T-helper 2 cell (primary cell): ENCODE data around the gene ADAMTS14.

Source experiments
- DNase-seq, 5 experiments: peaks; one replicate each; pipeline versions ENCODE4 v3.0.0 to v3.0.0-alpha.2; 2012 to 2022

Gene ADAMTS14

DNA sequence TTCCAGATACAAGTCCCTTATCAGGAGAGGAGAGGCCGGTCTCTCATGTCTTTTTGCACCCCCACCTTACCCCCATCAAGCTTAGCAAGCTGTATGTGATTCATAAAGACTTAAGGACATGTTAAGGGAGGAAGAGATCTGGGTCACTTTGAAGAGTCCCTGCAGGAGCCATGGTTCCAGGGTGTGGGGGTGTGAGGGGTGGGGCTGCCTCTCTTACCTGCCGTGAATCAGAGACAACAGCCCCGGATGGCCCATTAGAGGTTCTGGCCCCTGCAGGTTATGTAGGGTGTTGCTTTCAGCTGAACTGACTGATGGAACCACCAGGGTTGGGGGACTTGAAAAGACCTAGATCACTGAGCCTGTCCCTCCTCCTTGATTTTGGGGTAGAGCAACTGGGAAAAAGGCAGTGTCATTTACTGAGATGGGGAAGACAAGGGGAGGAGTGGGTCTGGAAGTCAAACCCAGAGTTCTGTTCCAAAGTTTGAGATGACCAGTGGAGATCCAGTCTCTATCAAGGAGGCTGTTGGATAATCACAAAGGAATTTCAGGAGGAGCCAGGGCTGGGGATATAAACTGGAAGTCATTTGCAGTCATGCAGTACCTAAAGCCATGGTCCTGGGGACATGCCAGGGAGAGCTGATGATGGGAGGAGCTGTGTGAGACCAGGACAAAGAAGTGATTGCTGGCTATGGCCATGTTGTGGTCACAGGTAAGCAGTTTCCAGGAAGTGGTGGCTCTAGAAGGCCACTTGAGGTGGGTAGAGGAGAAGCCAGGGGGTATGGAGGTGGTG, 23.1 kb downstream of the ADAMTS14 start:
- DNase-seq = no peak

- no peak for DNase-seq
Observed at GRCh38 chr10:70698211-70698610, 25.9 kb downstream of the ADAMTS14 start.

- no peak for DNase-seq
Observed at GRCh38 chr10:70699063-70699658, 26.9 kb downstream of the ADAMTS14 start.

DNA sequence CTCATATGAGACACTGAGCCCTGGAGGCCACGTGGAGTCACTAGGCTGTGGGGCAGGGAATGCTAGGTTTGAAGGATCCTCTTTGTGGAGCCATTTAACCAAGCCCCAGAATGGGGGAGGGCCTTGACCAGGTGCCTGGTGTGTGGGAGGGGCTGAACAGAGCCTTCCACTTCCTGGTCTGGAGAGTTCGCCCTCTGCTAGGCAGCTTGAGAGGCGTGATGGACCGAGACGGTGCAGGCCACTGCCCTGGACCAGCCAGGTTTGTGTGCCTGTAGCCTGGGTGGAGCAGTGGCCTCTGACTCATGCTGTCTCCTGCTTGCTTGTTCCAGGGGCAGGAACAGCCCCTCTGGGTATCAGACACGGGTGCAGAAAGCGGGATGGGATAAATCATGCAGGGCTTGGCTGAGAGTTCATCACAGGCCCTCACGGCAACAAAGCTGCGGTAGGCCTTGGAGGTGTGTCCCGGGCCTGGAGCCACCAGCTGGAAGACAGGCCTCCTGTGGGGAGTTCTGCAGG, 27.4 kb downstream of the ADAMTS14 start:
- DNase-seq = no peak

GRCh38 chr10:70702190-70702763, 30.0 kb downstream of the ADAMTS14 start:
- no peak for DNase-seq

DNA sequence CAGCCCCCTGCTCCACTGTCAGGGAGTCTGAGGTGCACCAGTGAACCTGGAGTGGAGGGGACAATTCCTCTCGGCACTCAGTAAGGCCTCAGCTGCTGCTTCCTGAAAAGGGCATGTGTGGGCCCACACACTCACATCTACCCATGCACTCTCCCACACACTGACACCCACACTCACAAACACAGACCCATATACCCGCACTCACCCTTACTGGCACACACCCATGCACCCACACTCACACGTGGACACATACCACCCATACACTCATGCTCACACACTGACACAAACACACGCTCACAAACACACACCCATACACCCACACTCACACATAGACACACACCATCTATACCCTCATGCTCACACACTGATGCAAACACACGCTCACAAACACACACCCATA, 31.9 kb downstream of the ADAMTS14 start:
- no peak for DNase-seq

DNA sequence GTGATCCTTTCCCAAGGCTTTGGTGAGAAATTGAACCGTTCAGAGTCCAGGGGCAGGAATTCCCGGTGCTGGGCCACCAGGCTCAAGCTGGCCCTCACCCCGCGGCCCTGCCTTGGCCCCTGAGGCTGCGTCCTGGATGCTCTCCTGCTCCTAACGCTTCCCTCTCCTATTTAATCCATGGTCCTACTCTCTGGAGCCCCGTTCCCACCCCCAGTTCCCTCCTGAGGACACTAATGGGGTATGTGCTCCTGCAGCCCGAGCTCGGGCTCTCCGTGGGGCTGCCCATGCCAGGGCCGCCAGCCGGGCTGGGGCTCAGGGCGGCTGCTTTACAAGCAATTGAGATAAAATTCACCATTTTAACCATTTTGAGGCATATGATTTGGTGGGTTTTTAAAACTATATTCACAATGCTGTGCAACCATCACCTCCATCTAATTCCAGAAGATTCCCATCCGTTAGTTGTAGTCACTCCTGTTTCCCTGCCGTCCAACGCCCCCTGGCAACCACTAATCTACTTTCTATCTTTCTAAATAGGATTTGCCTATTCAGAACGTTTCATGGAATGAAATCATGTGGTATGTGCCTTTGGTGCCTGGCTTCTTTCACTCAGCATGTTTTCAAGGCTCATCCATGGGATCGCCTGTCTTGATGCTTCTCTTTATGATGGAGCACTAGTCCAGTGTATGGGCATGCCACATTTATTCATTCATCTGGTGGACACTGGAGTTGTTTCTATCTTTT, 33.0 kb downstream of the ADAMTS14 start:
- no peak for DNase-seq

DNA sequence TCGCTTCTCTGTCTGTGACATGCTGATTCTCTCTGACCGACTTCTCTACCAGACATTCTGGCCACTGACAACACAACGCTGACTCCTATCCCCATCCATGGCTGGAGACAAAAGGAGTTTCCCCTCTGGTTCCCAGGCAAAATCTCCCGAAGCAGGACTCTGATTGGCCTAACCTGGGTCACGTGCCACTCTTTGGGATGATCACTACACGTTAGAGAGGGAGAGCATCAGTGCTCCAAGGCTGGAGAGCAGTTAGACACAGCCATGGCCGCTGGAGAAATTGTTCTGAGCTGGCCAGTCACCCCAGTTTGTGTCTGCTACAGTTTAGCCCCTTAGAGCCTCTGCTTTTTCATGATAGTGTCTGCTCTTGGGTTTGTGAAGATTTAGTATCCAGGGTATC, 38.9 kb downstream of the ADAMTS14 start:
- DNase-seq = no peak

- no peak for DNase-seq
Observed at GRCh38 chr10:70711911-70712310, 39.6 kb downstream of the ADAMTS14 start.

- no peak for DNase-seq
Observed at GRCh38 chr10:70714245-70714644, 41.9 kb downstream of the ADAMTS14 start.

GRCh38 chr10:70714951-70715350, 42.6 kb downstream of the ADAMTS14 start:
- no peak for DNase-seq

DNA sequence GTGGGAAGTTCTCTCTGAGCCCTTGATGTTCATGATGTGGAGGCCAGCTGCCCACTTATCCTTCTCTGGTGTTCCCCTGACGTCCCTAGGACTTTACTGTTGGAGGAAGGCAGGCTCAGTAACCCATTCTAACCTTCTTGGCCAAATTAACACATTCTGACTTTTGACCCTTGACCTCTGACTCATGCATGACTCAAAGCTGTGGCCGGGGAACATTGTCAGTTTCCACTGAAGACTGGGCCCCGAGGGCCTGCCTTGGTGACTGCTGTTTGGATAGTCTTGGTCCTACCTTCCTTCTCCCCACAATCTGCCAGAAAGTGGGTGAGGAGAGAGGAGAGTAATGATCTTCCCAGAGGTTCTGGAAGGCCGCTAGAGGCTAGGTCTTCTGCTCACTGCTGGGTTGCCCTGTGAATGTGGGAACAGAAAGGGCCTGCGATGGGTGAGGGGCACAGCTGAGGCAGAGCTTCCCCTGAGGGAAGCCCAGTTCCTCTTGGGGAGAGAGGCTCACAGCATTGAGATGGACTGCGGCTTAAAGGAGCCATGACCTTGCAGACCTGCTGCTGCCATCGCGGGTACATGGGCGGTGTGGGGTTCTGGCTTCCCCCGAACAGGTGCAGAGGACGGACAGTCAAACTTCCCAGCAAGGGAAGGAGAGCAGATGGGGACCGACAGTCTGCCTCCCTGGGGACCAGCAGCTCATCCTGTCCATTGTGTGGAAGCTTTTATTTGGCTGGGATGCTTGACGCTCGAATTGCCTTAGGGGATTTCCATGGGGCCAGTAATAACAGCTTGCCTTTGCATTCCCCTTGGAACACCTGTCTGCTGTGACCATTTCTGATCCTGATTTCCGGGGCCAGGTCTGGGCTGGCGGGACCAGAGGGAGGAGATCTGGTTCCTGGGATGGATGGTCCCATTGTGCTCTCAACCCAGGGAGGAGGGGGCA, 43.8 kb downstream of the ADAMTS14 start:
- no peak for DNase-seq

- no peak for DNase-seq
Observed at GRCh38 chr10:70722820-70723424, 50.6 kb downstream of the ADAMTS14 start.

DNA sequence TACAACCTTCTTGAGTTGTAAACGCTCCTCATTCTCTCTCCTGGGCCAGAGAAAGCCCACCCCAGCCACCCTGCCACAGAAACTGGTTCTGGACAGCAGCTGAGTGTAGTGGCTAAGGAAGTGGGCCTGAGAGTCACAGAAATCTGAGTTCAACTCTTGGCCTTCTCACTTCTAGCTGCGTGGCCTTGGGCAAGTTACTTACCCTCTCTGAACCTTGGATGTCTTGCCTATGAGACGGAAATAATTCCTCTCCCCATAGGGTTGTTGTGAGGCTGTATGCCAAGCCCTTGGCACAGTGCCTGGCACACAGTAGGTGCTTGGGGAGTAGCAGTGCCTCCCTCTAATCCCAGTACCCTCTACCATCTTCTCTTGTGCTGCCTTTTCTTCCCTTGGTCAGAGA, 51.5 kb downstream of the ADAMTS14 start:
- no peak for DNase-seq

- no peak for DNase-seq
Observed at GRCh38 chr10:70726909-70727495, 54.7 kb downstream of the ADAMTS14 start.

DNA sequence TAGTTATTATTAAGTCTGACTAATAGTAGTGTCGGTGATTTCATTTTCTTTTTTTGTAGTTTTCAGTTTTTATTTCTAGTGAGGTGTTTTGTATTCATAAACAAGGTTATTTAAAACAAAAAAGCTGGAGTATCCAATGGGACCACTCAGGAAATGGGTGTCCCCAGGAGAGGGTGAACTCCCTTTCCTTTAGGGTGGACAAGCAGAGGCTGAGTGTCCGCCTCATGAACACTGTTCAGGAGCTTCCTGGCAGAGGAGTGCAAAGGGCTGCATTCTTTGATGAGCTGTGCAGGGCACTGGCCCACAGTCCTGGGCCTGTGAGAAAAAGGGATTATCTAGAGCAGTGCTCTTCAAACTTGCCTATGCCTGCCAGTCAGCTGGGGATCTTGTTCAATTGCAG, 56.0 kb downstream of the ADAMTS14 start:
- no peak for DNase-seq

DNA sequence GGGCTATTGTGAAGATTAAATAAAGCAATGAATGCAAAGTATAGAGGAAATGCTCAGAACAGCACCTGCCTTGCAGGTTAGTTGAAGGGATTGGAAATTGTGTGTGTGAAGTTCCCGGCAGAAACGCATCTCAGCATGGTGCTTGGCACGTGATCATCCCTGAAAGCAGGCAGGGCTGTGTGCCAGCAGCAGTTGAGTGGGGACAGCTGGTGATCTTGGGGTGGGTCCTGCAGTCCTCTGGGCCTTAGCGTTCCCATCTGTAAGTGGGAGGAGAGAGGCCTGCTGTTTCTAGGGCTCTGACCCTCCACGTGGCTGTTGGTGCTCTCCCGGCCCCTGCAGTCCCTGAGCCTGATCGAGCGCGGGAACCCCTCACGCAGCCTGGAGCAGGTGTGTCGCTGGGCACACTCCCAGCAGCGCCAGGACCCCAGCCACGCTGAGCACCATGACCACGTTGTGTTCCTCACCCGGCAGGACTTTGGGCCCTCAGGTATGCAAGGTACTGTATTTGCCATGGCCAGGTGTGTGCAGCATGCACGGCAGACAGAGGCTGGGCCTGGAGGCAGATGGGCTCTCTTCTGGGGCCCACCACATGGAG, 57.6 kb downstream of the ADAMTS14 start:
- DNase-seq = no peak

- no peak for DNase-seq
Observed at GRCh38 chr10:70730955-70731354, 58.6 kb downstream of the ADAMTS14 start.

DNA sequence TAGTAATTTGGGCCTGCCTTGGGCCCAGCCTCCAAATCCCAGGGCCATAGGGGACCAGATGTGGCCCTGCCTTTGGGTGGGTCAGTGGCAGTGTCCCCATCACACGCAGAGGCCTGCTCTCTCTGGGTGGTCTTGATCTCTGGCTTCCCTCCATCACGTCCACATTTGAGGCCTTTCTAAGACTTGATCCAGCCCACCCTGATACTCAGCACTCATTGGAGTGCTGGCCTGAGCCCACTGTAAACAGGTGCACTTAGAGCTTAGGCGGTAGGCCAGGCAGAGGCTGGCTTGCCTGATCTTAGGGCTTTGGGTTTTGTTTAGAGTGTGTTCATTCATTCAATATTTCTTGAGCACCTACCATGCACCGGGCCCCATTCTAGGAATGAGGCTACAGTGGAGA, 60.3 kb downstream of the ADAMTS14 start:
- no peak for DNase-seq

- no peak for DNase-seq
Observed at GRCh38 chr10:70733051-70733450, 60.7 kb downstream of the ADAMTS14 start.

GRCh38 chr10:70735161-70735560, 62.9 kb downstream of the ADAMTS14 start:
- no peak for DNase-seq
